GM18951 (cell line): ENCODE results near the gene ATP2A3.
"Not testable (repeated sequence)": the region's sequence is repeated elsewhere in the genome, so short reads cannot be mapped to it uniquely, and the experiment has no call there.

ENCODE experiments used
- POLR2A ChIP-seq: IDR thresholded peaks from 4 replicates; pipeline ENCODE4 v1.6.1; 2011; ENCODE audit warnings: mild to moderate bottlenecking; ENCODE audit not compliant: insufficient read length, insufficient read depth; ENCODE audit errors: extremely low read depth
- in situ Hi-C: fragments of 300-500 bp; cut with MboI; formaldehyde crosslinking; loops from one replicate; pipeline ENCODE4 v1.12.0; 2022; ENCODE audit warnings: low sequenced_read_pairs, mixed read lengths, inconsistent platforms; ENCODE audit not compliant: unreplicated experiment

ATP2A3 gene

GRCh38 chr17:4003131-4003500 lies 38.9 kb upstream of the ATP2A3 start:
- no peak for TF ChIP-seq POLR2A
- in situ Hi-C loops: loop anchor here (25.0 kb wide), 1 partner anchor 141 kb away; no protein-coding TSS in a partner anchor

GRCh38 chr17:4001048-4001590 lies 36.9 kb upstream of the ATP2A3 start:
- TF ChIP-seq POLR2A: no peak
- in situ Hi-C loops: loop anchor here (25.0 kb wide), 1 partner anchor 139 kb away; no protein-coding TSS in a partner anchor

- in situ Hi-C loops: no loop called here
- TF ChIP-seq POLR2A: no peak
Measured at GRCh38 chr17:3998436-3998835, 34.2 kb upstream of the ATP2A3 start.

- in situ Hi-C loops: no loop called here
- TF ChIP-seq POLR2A: no peak
Measured at GRCh38 chr17:3995067-3995466, 30.8 kb upstream of the ATP2A3 start.

GRCh38 chr17:3994221-3994576 lies 30.0 kb upstream of the ATP2A3 start:
- in situ Hi-C loops: no loop called here
- no peak for TF ChIP-seq POLR2A

- TF ChIP-seq POLR2A: no peak
- in situ Hi-C loops: no loop called here
Measured at GRCh38 chr17:3993493-3994220, 29.4 kb upstream of the ATP2A3 start.

- TF ChIP-seq POLR2A: no peak
- in situ Hi-C loops: no loop called here
Measured at GRCh38 chr17:3992370-3992769, 28.1 kb upstream of the ATP2A3 start.

GRCh38 chr17:3991699-3992098 lies 27.5 kb upstream of the ATP2A3 start:
- in situ Hi-C loops: not testable (repeated sequence)

- no peak for TF ChIP-seq POLR2A
- in situ Hi-C loops: no loop called here
Measured at GRCh38 chr17:3990386-3991127, 26.3 kb upstream of the ATP2A3 start.

GRCh38 chr17:3989041-3989886 lies 25.0 kb upstream of the ATP2A3 start:
- in situ Hi-C loops: no loop called here
- no peak for TF ChIP-seq POLR2A

GRCh38 chr17:3988297-3989040 lies 24.2 kb upstream of the ATP2A3 start:
- TF ChIP-seq POLR2A: no peak
- in situ Hi-C loops: no loop called here

GRCh38 chr17:3986939-3987335 lies 22.7 kb upstream of the ATP2A3 start:
- TF ChIP-seq POLR2A: no peak
- in situ Hi-C loops: no loop called here

GRCh38 chr17:3986270-3986938 lies 22.2 kb upstream of the ATP2A3 start:
- TF ChIP-seq POLR2A: no peak
- in situ Hi-C loops: no loop called here
